HEK293T (cell line): ENCODE measurements around the gene CX3CL1.

Source experiments
- CTCF ChIA-PET: fragments of 350-600 bp; formaldehyde crosslinking; extraction: SDS; loops from one replicate; lab custom pipeline; 2021; ENCODE audit warnings: antibody characterized with exemption, inconsistent platforms; lab: Yijun Ruan, JAX
- POLR2A ChIA-PET: fragments of 350-600 bp; formaldehyde crosslinking; extraction: SDS; loops from one replicate; lab custom pipeline; 2020; ENCODE audit warnings: antibody characterized with exemption, inconsistent platforms; lab: Yijun Ruan, JAX
- DNase-seq: peaks from one replicate; pipeline ENCODE4 v3.0.0; 2012; ENCODE audit warnings: mixed read lengths; ENCODE audit errors: extremely low spot score
- ARNT ChIP-seq: fragments of 450-650 bp; IDR thresholded peaks from 2 replicates; pipeline ENCODE4 v1.6.1; 2017; ENCODE audit warnings: mild to moderate bottlenecking
- BHLHE40 ChIP-seq: fragments of 450-650 bp; IDR thresholded peaks from 2 replicates; pipeline ENCODE4 v1.6.1; 2016; ENCODE audit warnings: mild to moderate bottlenecking, moderate library complexity, borderline replicate concordance
- CTBP1 ChIP-seq: fragments of 450-650 bp; IDR thresholded peaks from 2 replicates; pipeline ENCODE4 v1.6.1; 2016; ENCODE audit warnings: borderline replicate concordance
- ELF4 ChIP-seq: fragments of 450-650 bp; IDR thresholded peaks from 2 replicates; pipeline ENCODE4 v1.6.1; 2017; ENCODE audit warnings: antibody characterized with exemption
- FOXA1 ChIP-seq: fragments of 450-650 bp; IDR thresholded peaks from 2 replicates; pipeline ENCODE4 v1.6.1; 2016; ENCODE audit warnings: mild to moderate bottlenecking
- FOXK2 ChIP-seq: fragments of 450-650 bp; IDR thresholded peaks from 2 replicates; pipeline ENCODE4 v1.6.1; 2016; ENCODE audit warnings: mild to moderate bottlenecking
- FOXM1 ChIP-seq: fragments of 450-650 bp; IDR thresholded peaks from 2 replicates; pipeline ENCODE4 v1.6.1; 2017; ENCODE audit warnings: mild to moderate bottlenecking, borderline replicate concordance
- HDGF ChIP-seq: fragments of 450-650 bp; IDR thresholded peaks from 2 replicates; pipeline ENCODE4 v1.6.1; 2017; ENCODE audit warnings: antibody characterized with exemption, borderline replicate concordance
- L3MBTL2 ChIP-seq: fragments of 450-650 bp; conservative IDR thresholded peaks from 2 replicates; pipeline ENCODE4 v1.6.1; 2016; ENCODE audit warnings: mild to moderate bottlenecking
- LEF1 ChIP-seq: fragments of 450-650 bp; IDR thresholded peaks from 2 replicates; pipeline ENCODE4 v1.6.1; 2017; ENCODE audit warnings: mild to moderate bottlenecking, borderline replicate concordance
- NFRKB ChIP-seq: fragments of 450-650 bp; IDR thresholded peaks from 2 replicates; pipeline ENCODE4 v1.6.1; 2016; ENCODE audit warnings: mild to moderate bottlenecking, moderate library complexity
- PKNOX1 ChIP-seq: fragments of 450-650 bp; IDR thresholded peaks from 2 replicates; pipeline ENCODE4 v1.6.1; 2016
- SP1 ChIP-seq: fragments of 450-650 bp; IDR thresholded peaks from 2 replicates; pipeline ENCODE4 v1.6.1; 2017
- SUZ12 ChIP-seq: fragments of 450-650 bp; IDR thresholded peaks from 2 replicates; pipeline ENCODE4 v1.6.1; 2016; ENCODE audit warnings: mild to moderate bottlenecking
- TARDBP ChIP-seq: fragments of 450-650 bp; IDR thresholded peaks from 2 replicates; pipeline ENCODE4 v1.6.1; 2016
- ZNF384 ChIP-seq: fragments of 450-650 bp; IDR thresholded peaks from 2 replicates; pipeline ENCODE4 v1.6.1; 2016

Gene CX3CL1

DNA sequence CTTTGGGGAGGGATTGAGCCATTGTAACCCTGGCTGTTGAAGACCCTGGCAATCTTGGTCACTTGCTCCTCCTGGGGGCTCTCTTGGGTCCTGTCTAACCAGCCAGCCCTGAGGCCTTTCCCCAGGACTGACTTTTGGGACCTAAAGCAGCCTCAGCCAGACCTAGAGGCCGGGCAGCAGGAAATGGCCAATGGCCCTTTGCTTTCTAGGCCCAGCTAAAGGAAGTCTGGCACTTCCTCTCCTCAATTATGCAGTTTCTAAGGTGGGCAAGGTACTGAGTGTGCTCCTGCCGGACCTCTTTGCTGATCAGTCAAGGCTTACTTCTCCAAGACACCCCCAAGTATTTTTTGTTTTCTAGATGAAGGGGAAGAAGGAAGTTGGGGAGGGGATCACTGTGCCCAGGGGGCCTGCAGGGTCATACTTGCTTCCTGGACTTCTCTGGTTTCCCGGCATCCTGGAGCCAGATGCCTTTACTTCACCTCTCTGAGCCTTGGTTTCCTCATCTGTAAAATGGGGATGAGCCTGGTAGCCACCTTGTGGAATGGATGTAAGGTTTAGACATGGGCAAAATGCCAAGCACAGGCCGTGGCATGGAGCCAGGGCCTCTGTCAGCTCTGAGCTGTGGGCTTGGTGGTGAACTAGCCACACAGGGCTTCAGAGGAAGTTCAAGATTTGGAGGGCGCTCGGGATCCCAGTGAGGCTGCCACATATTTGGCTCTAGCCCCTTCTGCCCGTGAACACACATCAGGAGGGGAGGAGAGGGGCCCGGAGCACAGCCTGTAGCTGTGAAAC, 8.6 kb downstream of the CX3CL1 start:
- DNase-seq, result no peak
- POLR2A ChIA-PET, result no interaction called here
- no peak for TF ChIP-seq LEF1
- TF ChIP-seq PKNOX1, result no peak
- no peak for TF ChIP-seq HDGF
- CTCF ChIA-PET, result interaction anchor here (1.1 kb wide), 1 partner anchor 36 kb away, joined by 3 read pairs; no protein-coding TSS in a partner anchor

GRCh38 chr16:57381791-57382534, 9.7 kb downstream of the CX3CL1 start:
- no peak for DNase-seq
- ChIA-PET POLR2A (no interaction called here), CTCF (interaction anchor here (1.1 kb wide), 1 partner anchor 35 kb away, joined by 3 read pairs; no protein-coding TSS in a partner anchor)
- no peak for TF ChIP-seq BHLHE40

- ChIA-PET POLR2A (no interaction called here), CTCF (no interaction called here)
- DNase-seq, result no peak
- no peak for TF ChIP-seq PKNOX1
- no peak for TF ChIP-seq SUZ12
- no peak for TF ChIP-seq HDGF
- TF ChIP-seq ELF4, result no peak
- TF ChIP-seq FOXM1, result no peak
- TF ChIP-seq SP1, result no peak
- TF ChIP-seq LEF1, result no peak
- TF ChIP-seq ZNF384, result no peak
- no peak for TF ChIP-seq ARNT
- TF ChIP-seq BHLHE40, result no peak
- no peak for TF ChIP-seq FOXK2
- TF ChIP-seq L3MBTL2, result no peak
- no peak for TF ChIP-seq TARDBP
- TF ChIP-seq NFRKB, result no peak
- TF ChIP-seq CTBP1, result no peak
- no peak for TF ChIP-seq FOXA1
Measured at GRCh38 chr16:57382535-57383275, 10.4 kb downstream of the CX3CL1 start.

DNA sequence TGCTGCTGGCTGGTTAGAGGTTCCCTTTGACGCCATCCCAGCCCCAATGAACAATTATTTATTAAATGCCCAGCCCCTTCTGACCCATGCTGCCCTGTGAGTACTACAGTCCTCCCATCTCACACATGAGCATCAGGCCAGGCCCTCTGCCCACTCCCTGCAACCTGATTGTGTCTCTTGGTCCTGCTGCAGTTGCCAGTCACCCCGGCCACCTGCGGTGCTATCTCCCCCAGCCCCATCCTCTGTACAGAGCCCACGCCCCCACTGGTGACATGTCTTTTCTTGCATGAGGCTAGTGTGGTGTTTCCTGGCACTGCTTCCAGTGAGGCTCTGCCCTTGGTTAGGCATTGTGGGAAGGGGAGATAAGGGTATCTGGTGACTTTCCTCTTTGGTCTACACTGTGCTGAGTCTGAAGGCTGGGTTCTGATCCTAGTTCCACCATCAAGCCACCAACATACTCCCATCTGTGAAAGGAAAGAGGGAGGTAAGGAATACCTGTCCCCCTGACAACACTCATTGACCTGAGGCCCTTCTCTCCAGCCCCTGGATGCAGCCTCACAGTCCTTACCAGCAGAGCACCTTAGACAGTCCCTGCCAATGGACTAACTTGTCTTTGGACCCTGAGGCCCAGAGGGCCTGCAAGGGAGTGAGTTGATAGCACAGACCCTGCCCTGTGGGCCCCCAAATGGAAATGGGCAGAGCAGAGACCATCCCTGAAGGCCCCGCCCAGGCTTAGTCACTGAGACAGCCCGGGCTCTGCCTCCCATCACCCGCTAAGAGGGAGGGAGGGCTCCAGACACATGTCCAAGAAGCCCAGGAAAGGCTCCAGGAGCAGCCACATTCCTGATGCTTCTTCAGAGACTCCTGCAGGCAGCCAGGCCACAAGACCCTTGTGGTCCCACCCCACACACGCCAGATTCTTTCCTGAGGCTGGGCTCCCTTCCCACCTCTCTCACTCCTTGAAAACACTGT, 11.3 kb downstream of the CX3CL1 start:
- CTCF ChIA-PET, result no interaction called here
- TF ChIP-seq ZNF384 (no peak), TARDBP (no peak)
- POLR2A ChIA-PET, result interaction anchor here (0.8 kb wide), 1 partner anchor 10 kb away, joined by 3 read pairs; no protein-coding TSS in a partner anchor
- no peak for DNase-seq

DNA sequence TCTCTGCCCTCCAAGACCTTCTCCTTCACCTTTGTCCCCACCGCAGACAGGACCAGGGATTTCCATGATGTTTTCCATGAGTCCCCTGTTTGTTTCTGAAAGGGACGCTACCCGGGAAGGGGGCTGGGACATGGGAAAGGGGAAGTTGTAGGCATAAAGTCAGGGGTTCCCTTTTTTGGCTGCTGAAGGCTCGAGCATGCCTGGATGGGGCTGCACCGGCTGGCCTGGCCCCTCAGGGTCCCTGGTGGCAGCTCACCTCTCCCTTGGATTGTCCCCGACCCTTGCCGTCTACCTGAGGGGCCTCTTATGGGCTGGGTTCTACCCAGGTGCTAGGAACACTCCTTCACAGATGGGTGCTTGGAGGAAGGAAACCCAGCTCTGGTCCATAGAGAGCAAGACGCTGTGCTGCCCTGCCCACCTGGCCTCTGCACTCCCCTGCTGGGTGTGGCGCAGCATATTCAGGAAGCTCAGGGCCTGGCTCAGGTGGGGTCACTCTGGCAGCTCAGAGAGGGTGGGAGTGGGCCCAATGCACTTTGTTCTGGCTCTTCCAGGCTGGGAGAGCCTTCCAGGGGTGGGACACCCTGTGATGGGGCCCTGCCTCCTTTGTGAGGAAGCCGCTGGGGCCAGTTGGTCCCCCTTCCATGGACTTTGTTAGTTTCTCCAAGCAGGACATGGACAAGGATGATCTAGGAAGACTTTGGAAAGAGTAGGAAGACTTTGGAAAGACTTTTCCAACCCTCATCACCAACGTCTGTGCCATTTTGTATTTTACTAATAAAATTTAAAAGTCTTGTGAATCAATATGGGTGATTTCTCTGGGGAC, 12.2 kb downstream of the CX3CL1 start:
- TF ChIP-seq L3MBTL2 (no peak), ELF4 (no peak), LEF1 (no peak), HDGF (no peak), ARNT (no peak), NFRKB (no peak), SP1 (no peak), TARDBP (no peak), CTBP1 (no peak), PKNOX1 (no peak), ZNF384 (no peak), SUZ12 (no peak), FOXA1 (no peak), FOXK2 (no peak), BHLHE40 (no peak), FOXM1 (no peak)
- CTCF ChIA-PET, result interaction anchor here (0.6 to 1.5 kb wide), 2 partner anchors 10 to 32 kb away, joined by 3 to 6 read pairs; no protein-coding TSS in a partner anchor
- POLR2A ChIA-PET, result interaction anchor here (0.8 to 1.2 kb wide), 2 partner anchors 9 to 32 kb away, joined by 3 read pairs; no protein-coding TSS in a partner anchor
- DNase-seq, result no peak
